Fibroblast of mammary gland (primary cell): ENCODE results near the gene LIN28B.
"Not testable (repeated sequence)": the region's sequence is repeated elsewhere in the genome, so short reads cannot be mapped to it uniquely, and the experiment has no call there.

Experiments used
- DNase-seq: peaks from one replicate; pipeline ENCODE4 v3.0.0-alpha.2; 2010; ENCODE audit warnings: low read depth
- H3K4me3 ChIP-seq: 2 replicates; pipeline ENCODE4 v1.5.1; 2011; ENCODE audit warnings: low read depth, mild to moderate bottlenecking, low read length, moderate library complexity; ENCODE audit not compliant: control insufficient read depth
- TF ChIP-seq, protein P1 (sequence below): conservative IDR thresholded peaks from 2 replicates; pipeline ENCODE4 v1.5.1; 2011; ENCODE audit warnings: low read depth, low read length, inconsistent platforms; ENCODE audit not compliant: control insufficient read depth, insufficient read depth

LIN28B gene

DNA sequence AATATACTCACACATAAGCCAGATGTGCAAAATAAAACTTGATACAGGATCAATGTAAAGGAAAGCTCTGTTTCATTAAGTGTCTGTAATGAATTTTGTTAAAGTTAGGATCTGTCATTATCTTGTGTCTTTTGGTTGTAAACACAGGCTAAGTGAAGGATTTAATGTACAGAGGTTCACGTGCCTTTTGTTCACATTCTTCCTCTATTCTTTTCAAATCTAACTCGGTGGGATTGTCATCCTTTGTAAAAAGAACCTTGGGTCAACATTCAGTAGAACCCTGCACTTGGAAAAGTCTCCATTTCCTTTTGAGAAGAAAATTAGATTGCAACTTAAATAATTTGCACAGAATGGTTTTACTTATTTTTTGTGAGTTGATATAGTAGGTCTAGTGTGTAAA is 7.7 kb upstream of the LIN28B start:
- TF ChIP-seq, protein P1, sequence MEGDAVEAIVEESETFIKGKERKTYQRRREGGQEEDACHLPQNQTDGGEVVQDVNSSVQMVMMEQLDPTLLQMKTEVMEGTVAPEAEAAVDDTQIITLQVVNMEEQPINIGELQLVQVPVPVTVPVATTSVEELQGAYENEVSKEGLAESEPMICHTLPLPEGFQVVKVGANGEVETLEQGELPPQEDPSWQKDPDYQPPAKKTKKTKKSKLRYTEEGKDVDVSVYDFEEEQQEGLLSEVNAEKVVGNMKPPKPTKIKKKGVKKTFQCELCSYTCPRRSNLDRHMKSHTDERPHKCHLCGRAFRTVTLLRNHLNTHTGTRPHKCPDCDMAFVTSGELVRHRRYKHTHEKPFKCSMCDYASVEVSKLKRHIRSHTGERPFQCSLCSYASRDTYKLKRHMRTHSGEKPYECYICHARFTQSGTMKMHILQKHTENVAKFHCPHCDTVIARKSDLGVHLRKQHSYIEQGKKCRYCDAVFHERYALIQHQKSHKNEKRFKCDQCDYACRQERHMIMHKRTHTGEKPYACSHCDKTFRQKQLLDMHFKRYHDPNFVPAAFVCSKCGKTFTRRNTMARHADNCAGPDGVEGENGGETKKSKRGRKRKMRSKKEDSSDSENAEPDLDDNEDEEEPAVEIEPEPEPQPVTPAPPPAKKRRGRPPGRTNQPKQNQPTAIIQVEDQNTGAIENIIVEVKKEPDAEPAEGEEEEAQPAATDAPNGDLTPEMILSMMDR = no peak
- H3K4me3 ChIP-seq = no peak overlapping the region
- no peak for DNase-seq

DNA sequence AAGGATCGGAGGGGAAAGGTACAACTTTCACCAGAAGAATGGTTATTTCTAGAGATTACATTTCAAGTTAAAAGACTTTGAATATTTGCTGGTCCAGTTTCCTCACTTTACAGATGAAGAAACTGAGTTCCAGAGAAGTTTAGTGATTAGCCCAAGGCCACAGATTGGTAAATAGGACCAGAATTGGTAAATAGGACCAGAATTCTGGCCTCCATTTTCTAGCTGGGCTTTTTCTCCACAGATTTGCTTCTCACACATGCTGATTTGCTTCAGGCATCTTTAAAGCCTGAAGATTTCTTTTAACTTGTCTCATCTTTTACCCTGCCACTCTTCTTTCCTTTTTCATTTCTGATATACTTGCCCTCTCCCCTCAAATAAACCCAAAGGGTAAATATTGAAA is 5.2 kb upstream of the LIN28B start:
- DNase-seq = no peak
- H3K4me3 ChIP-seq = no peak overlapping the region

DNA sequence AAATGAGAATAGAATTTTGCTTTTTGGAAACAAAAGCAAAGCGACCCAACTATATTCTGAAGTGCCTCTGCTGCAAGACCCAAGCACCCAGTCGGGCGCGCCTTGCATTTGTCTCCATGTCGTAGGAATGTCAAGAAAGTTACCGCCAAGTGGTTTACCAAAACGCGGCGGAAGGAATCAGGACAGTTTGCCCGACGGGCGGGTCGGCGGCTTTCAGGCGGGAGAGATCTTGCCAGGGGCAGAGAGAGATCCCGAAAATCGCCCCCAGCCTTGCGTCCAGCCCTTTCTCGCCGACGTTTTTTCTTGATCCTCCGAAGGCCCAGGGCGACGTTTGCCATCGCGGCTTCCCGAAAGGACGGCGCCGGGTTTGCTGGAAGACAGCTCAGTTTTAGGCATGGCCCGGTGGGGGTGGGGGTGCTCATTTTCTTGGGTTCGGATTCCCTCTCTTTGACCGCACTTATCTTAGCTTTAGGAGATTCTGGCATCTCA is 4.0 kb upstream of the LIN28B start:
- no peak for DNase-seq
- H3K4me3 ChIP-seq = no peak overlapping the region
- TF ChIP-seq, protein P1 = no peak

More for the DNA sequence above, 5.2 kb upstream of the LIN28B start:
- TF ChIP-seq, protein P1 = no peak

- H3K4me3 ChIP-seq, DNase-seq: not testable (repeated sequence)
Observed at GRCh38 chr6:104953400-104954189, 3.3 kb upstream of the LIN28B start.

DNA sequence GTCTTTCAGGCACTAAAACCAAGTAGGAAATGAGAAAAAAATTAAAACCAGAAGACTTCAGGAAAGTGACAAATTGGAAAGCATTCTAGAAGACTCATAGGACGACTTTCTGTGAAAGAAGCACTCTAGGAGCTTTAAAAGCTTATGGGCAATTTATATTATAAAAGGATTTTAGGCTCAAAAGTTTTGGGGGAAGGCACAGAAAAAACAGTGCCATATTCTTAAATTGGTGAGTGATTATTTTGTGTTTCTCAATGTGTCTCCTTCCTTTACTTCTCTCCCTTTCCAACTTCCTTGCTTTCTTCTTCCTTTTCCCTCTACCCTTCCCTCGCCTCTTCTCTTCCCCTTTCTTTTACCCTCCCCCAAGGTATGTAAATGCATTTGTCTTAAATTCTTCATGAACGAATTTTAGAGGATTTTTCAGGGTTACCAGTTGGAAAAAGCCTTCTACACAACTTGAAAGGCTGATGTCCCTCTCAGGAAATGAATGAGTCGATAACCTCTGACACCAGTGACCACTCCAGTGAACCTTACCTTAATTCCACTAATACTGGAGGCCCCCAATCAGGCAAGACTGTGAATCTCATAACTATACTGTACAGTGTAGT is 2.6 kb upstream of the LIN28B start:
- TF ChIP-seq, protein P1 = no peak
- no peak for DNase-seq
- H3K4me3 ChIP-seq = no peak overlapping the region

GRCh38 chr6:104955491-104955890 is 1.4 kb upstream of the LIN28B start:
- H3K4me3 ChIP-seq = no peak overlapping the region
- TF ChIP-seq, protein P1 = no peak
- DNase-seq = no peak
